K562 (cell line): ENCODE data around the gene SOST. TPM values are rescaled to one million over a fixed set of nuclear protein-coding genes. Genes with fewer than 3 reads are reported as not detected.
A peak's percentile ranks its signal among the peaks of the same experiment; 100 is the strongest.

Experiments used
- CTCF ChIP-seq, 3 experiments: IDR thresholded peaks in 2 of 3; conservative IDR thresholded peaks in 1 of 3; 2 replicates each; pipeline ENCODE4 v1.5.1; 2011 to 2012; ENCODE audit warnings: low read length in 3 of 3, mild to moderate bottlenecking in 3 of 3, control low read depth in 2 of 3, improper control_type of control experiment in 1 of 3, inconsistent platforms in 1 of 3, low read depth in 1 of 3, mixed read lengths in 1 of 3, moderate library complexity in 1 of 3; ENCODE audit not compliant: insufficient read depth in 2 of 3
- KLF16 ChIP-seq: IDR thresholded peaks from 2 replicates; pipeline ENCODE4 v1.6.1; 2016; ENCODE audit warnings: antibody characterized with exemption
- NEUROD1 ChIP-seq: fragments of 150-350 bp; IDR thresholded peaks from 2 replicates; pipeline ENCODE4 v1.6.1; 2014; ENCODE audit warnings: borderline replicate concordance, low read length, low read depth; ENCODE audit not compliant: partially characterized antibody
- PKNOX1 ChIP-seq: fragments of 450-650 bp; IDR thresholded peaks from 2 replicates; pipeline ENCODE4 v1.6.1; 2016
- SMC3 ChIP-seq: conservative IDR thresholded peaks from 2 replicates; pipeline ENCODE4 v1.6.1; 2011; ENCODE audit warnings: low read depth, low read length, improper control_type of control experiment; ENCODE audit not compliant: insufficient read depth
- polyA plus RNA-seq, 8 experiments: library from polyadenylated mRNA; depleted of rRNA in 4 of 8; stranded (reverse) in 5 of 8; unstranded in 3 of 8; fragments of >200 nt; fragmentation: Nextera tagmentation in 2 of 8; fragmentation: Illumina TruSeq in 1 of 8; extraction: Ambion mirVana in 2 of 8; extraction: Trizol in 1 of 8; gene quantifications; 2 replicates each; pipeline versions ENCODE4 v1.2.1 to v1.2.3, GENCODE V29; 2011 to 2014; ENCODE audit warnings: inconsistent platforms in 1 of 8, missing spikeins in 1 of 8
- total RNA-seq, 7 experiments: library from RNA; depleted of rRNA in 6 of 7; stranded (reverse); fragments of >200 nt in 6 of 7; fragmentation: Illumina TruSeq in 2 of 7; extraction: Trizol in 2 of 7; gene quantifications; 2 replicates each; pipeline versions ENCODE4 v1.2.1 to v1.2.3, GENCODE V29; 2011 to 2021; ENCODE audit warnings: low replicate concordance in 1 of 7

SOST gene
- total and polyA plus RNA-seq, 9 of the 15 experiments (the other 6 are each of a cell fraction or from before 2014, with no cell fraction given): not detected

GRCh38 chr17:43766413-43767052 lies 7.9 kb upstream of the SOST start (continued):
- TF ChIP-seq CTCF (IDR thresholded peaks at IDR 0.05 in 2 of 3, conservative IDR thresholded peaks at IDR 0.05 in 1 of 3; ENCODE audit: insufficient read depth in 2 of 3, low read depth in 1 of 3, low read length in 3 of 3) (peak; percentile 75 to 87 (median 80)), KLF16 (peak; percentile 67), NEUROD1 (no peak), PKNOX1 (peak; percentile 32; the same call in 1 of the 2 replicates), SMC3 (0 out of 2 replicates have a peak, but pooled peaks have one; percentile 21)
